Activated CD4-positive, alpha-beta T cell treated with anti-CD3 and anti-CD28 coated beads, Interleukin-2, amount 50 U/mL, for 24 hours (primary cell): ENCODE measurements around the gene TRPV6.
A peak's percentile ranks its signal among the peaks of the same experiment; 100 is the strongest.

Source experiments
- DNase-seq, 2 donors: peaks; one replicate each; pipeline ENCODE4 v3.0.0-alpha.2; 2020; ENCODE audit warnings: low read depth in 1 of 2, low spot score in 1 of 2

The TRPV6 gene

DNA sequence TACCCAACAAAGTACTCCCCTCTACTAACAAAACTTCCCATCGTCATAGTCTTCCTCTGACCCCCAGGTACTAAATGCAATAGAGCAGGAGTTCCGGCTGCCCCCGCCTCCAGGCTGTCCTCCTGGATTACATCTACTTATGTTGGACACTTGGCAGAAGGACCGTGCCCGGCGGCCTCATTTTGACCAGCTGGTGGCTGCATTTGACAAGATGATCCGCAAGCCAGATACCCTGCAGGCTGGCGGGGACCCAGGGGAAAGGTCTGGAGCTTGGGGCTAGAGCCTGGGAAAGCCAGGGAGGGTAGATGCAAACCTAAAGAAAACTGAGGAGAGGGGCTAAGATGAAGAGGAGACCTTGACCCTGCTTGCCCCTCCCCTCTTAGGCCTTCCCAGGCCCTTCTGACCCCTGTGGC, 15.4 kb downstream of the TRPV6 start:
- DNase-seq, result no peak

DNA sequence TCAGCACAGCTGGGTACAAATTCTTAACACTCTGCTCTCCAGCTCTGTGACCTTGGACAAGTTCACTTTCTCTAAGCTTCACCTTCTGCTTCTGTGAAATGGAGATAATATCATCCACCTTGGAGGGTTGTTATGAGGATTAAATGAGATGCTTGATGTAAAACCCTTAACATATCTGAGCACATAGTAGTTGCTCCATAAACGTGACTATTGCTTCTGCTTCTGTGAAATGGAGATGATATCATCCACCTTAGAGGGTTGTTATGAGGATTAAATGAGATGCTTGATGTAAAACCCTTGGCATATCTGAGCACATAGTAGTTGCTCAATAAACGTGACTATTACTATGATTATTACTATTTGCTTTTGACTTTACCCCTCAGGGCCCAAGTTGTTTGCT, 16.1 kb downstream of the TRPV6 start:
- no peak for DNase-seq

DNA sequence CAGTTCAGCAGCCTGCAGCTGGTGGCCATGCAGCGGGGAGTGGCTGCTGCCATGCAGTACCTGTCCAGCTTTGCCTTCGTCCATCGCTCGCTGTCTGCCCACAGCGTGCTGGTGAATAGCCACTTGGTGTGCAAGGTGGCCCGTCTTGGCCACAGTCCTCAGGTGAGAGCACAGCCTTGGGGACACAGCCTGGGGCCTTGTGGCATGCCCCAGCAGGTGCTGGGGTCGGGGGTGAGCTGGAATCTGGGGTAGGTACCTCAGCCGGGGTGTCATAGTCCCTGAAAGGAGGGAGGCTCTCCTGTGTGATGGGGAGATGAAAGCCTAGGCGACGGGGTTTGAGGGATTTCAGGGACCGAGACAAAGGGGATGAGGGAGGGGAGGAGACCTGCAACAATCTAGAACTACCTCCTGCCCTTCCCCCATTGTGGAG, 16.5 kb downstream of the TRPV6 start:
- no peak for DNase-seq

GRCh38 chr7:142868188-142868985, 17.2 kb downstream of the TRPV6 start:
- no peak for DNase-seq

GRCh38 chr7:142867398-142868187, 18.0 kb downstream of the TRPV6 start:
- DNase-seq, result no peak

- no peak for DNase-seq
Measured at GRCh38 chr7:142867097-142867378, 18.5 kb downstream of the TRPV6 start.

- DNase-seq, result peak in 1 of 2 donors; percentile 23
Measured at GRCh38 chr7:142866361-142867096, 19.0 kb downstream of the TRPV6 start.

DNA sequence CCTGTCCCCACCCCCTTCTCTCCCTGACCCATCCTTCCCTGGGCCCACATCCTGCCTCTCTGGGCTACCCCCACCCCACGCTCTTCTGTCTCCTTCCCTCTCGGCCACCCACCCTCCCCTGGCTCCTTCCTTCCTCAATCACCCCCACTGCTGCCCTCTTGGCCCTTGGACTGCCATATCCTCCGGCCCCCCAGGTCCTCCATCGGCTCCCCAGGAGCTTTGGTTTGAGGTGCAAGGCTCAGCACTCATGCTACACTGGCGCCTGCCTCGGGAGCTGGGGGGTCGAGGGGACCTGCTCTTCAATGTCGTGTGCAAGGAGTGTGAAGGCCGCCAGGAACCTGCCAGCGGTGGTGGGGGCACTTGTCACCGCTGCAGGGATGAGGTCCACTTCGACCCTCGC, 19.8 kb downstream of the TRPV6 start:
- no peak for DNase-seq

- DNase-seq, result no peak
Measured at GRCh38 chr7:142864980-142865747, 20.4 kb downstream of the TRPV6 start.

- DNase-seq, result no peak
Measured at GRCh38 chr7:142863891-142864685, 21.5 kb downstream of the TRPV6 start.

GRCh38 chr7:142862786-142863400, 22.7 kb downstream of the TRPV6 start:
- DNase-seq, result no peak

- DNase-seq, result no peak
Measured at GRCh38 chr7:142862351-142862750, 23.2 kb downstream of the TRPV6 start.

DNA sequence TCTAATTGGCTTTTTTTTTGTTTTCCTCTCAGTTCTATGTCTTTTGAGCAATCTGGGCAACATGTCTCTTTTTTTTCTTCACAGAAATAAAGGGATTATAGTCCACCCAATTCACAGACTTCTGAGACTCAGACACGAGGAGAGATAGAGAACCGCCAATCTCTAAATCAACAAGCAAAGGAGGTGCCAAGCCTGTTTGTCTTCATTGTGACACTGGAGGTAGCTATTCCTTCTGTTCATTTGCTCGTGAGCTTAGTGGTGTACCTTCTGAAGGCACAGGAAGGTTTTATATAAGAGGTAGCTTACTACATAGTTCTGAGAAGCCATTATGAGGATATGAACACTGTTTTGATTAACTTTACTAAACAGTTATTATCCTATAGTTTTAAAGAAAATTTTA, 24.6 kb downstream of the TRPV6 start:
- no peak for DNase-seq

GRCh38 chr7:142859829-142860228, 25.7 kb downstream of the TRPV6 start:
- no peak for DNase-seq

GRCh38 chr7:142859411-142859810, 26.1 kb downstream of the TRPV6 start:
- no peak for DNase-seq

DNA sequence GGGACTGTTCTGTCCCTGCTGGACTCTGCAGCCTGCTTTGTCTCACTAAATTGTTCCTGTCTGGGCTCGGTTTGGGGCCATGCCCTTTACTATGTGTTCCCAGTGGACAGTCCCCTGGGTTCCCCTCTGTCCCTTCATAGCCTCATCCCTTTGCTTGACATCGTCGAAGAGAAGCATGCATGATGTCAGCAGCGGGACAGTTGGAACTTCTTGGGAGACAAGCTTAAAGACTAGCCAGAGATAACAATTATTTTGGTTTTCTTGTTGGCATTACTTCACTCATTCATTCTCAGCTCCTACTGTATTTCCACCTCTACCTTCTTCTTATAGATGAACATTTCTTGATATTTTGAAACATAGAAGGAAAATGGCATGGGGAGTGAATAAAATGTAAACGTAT, 27.9 kb downstream of the TRPV6 start:
- no peak for DNase-seq

GRCh38 chr7:142856565-142857245, 28.8 kb downstream of the TRPV6 start:
- no peak for DNase-seq

- DNase-seq, result no peak
Measured at GRCh38 chr7:142855756-142856564, 29.6 kb downstream of the TRPV6 start.
